ENCODE results near the gene CFAP20DC.

CFAP20DC gene

GRCh38 chr3:58755150-58755549, 294.7 kb downstream of the CFAP20DC start:
- H3K4me2 ChIP-seq (ENCODE audit: low read length), result no peak overlapping the region
- no peaks in the 10 kb centered on the region for H3K27me3 ChIP-seq (ENCODE audit: control insufficient read depth, insufficient read depth, low read length)
- H3K9ac ChIP-seq (ENCODE audit: low read depth, low read length), result no peak overlapping the region
- no peaks in the 10 kb centered on the region for H3K9me3 ChIP-seq (replicated peaks; ENCODE audit: low read length)
- no peaks in the 10 kb centered on the region for H3K36me3 ChIP-seq (ENCODE audit: insufficient read depth, low read length)
- H3K4me1 ChIP-seq (ENCODE audit: control insufficient read depth, insufficient read depth, low read length), result no peaks in the 10 kb centered on the region
- H3K4me3 ChIP-seq (ENCODE audit: low read length), result no peak overlapping the region

GRCh38 chr3:58754074-58754473, 295.8 kb downstream of the CFAP20DC start:
- no peaks in the 10 kb centered on the region for H3K27me3 ChIP-seq (ENCODE audit: control insufficient read depth, insufficient read depth, low read length)
- no peak overlapping the region for H3K4me3 ChIP-seq (ENCODE audit: low read length)
- H3K9ac ChIP-seq (ENCODE audit: low read depth, low read length), result no peak overlapping the region
- H3K4me1 ChIP-seq (ENCODE audit: control insufficient read depth, insufficient read depth, low read length), result no peaks in the 10 kb centered on the region
- no peaks in the 10 kb centered on the region for H3K9me3 ChIP-seq (replicated peaks; ENCODE audit: low read length)
- no peak overlapping the region for H3K4me2 ChIP-seq (ENCODE audit: low read length)
- H3K36me3 ChIP-seq (ENCODE audit: insufficient read depth, low read length), result no peaks in the 10 kb centered on the region

- H3K4me3 ChIP-seq (ENCODE audit: low read length), result no peak overlapping the region
- H3K4me2 ChIP-seq (ENCODE audit: low read length), result no peak overlapping the region
- H3K9ac ChIP-seq (ENCODE audit: low read depth, low read length), result no peak overlapping the region
- H3K36me3 ChIP-seq (ENCODE audit: insufficient read depth, low read length), result no peaks in the 10 kb centered on the region
- no peaks in the 10 kb centered on the region for H3K9me3 ChIP-seq (replicated peaks; ENCODE audit: low read length)
- H3K27me3 ChIP-seq (ENCODE audit: control insufficient read depth, insufficient read depth, low read length), result no peaks in the 10 kb centered on the region
- no peaks in the 10 kb centered on the region for H3K4me1 ChIP-seq (ENCODE audit: control insufficient read depth, insufficient read depth, low read length)
These were observed 297.8 kb downstream of the CFAP20DC start for GRCh38 chr3:58751882-58752567.

GRCh38 chr3:58751235-58751634, 298.6 kb downstream of the CFAP20DC start:
- no peaks in the 10 kb centered on the region for H3K9me3 ChIP-seq (replicated peaks; ENCODE audit: low read length)
- H3K4me3 ChIP-seq (ENCODE audit: low read length), result no peak overlapping the region
- H3K4me1 ChIP-seq (ENCODE audit: control insufficient read depth, insufficient read depth, low read length), result no peaks in the 10 kb centered on the region
- H3K9ac ChIP-seq (ENCODE audit: low read depth, low read length), result no peak overlapping the region
- H3K27me3 ChIP-seq (ENCODE audit: control insufficient read depth, insufficient read depth, low read length), result no peaks in the 10 kb centered on the region
- no peaks in the 10 kb centered on the region for H3K36me3 ChIP-seq (ENCODE audit: insufficient read depth, low read length)
- no peak overlapping the region for H3K4me2 ChIP-seq (ENCODE audit: low read length)

- Histone ChIP-seq H3K4me1 (ENCODE audit: control insufficient read depth, insufficient read depth, low read length) (no peaks in the 10 kb centered on the region), H3K4me3 (ENCODE audit: low read length) (no peak overlapping the region), H3K27me3 (ENCODE audit: control insufficient read depth, insufficient read depth, low read length) (no peaks in the 10 kb centered on the region), H3K9ac (ENCODE audit: low read depth, low read length) (no peak overlapping the region), H3K4me2 (ENCODE audit: low read length) (no peak overlapping the region), H3K9me3 (replicated peaks; ENCODE audit: low read length) (no peaks in the 10 kb centered on the region), H3K36me3 (ENCODE audit: insufficient read depth, low read length) (no peaks in the 10 kb centered on the region)
These were observed 299.9 kb downstream of the CFAP20DC start for GRCh38 chr3:58749948-58750347.

GRCh38 chr3:58748024-58748423, 301.8 kb downstream of the CFAP20DC start:
- Histone ChIP-seq H3K4me2 (ENCODE audit: low read length) (no peak overlapping the region), H3K4me3 (ENCODE audit: low read length) (no peak overlapping the region), H3K9me3 (replicated peaks; ENCODE audit: low read length) (no peaks in the 10 kb centered on the region), H3K36me3 (ENCODE audit: insufficient read depth, low read length) (no peaks in the 10 kb centered on the region), H3K27me3 (ENCODE audit: control insufficient read depth, insufficient read depth, low read length) (no peaks in the 10 kb centered on the region), H3K9ac (ENCODE audit: low read depth, low read length) (no peak overlapping the region), H3K4me1 (ENCODE audit: control insufficient read depth, insufficient read depth, low read length) (no peaks in the 10 kb centered on the region)

GRCh38 chr3:58746758-58747157, 303.1 kb downstream of the CFAP20DC start:
- no peak overlapping the region for H3K4me2 ChIP-seq (ENCODE audit: low read length)
- no peaks in the 10 kb centered on the region for H3K9me3 ChIP-seq (replicated peaks; ENCODE audit: low read length)
- no peaks in the 10 kb centered on the region for H3K27me3 ChIP-seq (ENCODE audit: control insufficient read depth, insufficient read depth, low read length)
- no peaks in the 10 kb centered on the region for H3K4me1 ChIP-seq (ENCODE audit: control insufficient read depth, insufficient read depth, low read length)
- no peak overlapping the region for H3K9ac ChIP-seq (ENCODE audit: low read depth, low read length)
- no peaks in the 10 kb centered on the region for H3K36me3 ChIP-seq (ENCODE audit: insufficient read depth, low read length)
- H3K4me3 ChIP-seq (ENCODE audit: low read length), result no peak overlapping the region

- Histone ChIP-seq H3K4me1 (ENCODE audit: control insufficient read depth, insufficient read depth, low read length) (no peaks in the 10 kb centered on the region), H3K27me3 (ENCODE audit: control insufficient read depth, insufficient read depth, low read length) (no peaks in the 10 kb centered on the region), H3K4me2 (ENCODE audit: low read length) (no peak overlapping the region), H3K36me3 (ENCODE audit: insufficient read depth, low read length) (no peaks in the 10 kb centered on the region), H3K9ac (ENCODE audit: low read depth, low read length) (no peak overlapping the region), H3K4me3 (ENCODE audit: low read length) (no peak overlapping the region), H3K9me3 (replicated peaks; ENCODE audit: low read length) (no peaks in the 10 kb centered on the region)
These were observed 306.5 kb downstream of the CFAP20DC start for GRCh38 chr3:58743296-58743695.

- Histone ChIP-seq H3K4me1 (ENCODE audit: control insufficient read depth, insufficient read depth, low read length) (no peaks in the 10 kb centered on the region), H3K9ac (ENCODE audit: low read depth, low read length) (no peak overlapping the region), H3K27me3 (ENCODE audit: control insufficient read depth, insufficient read depth, low read length) (no peaks in the 10 kb centered on the region), H3K4me3 (ENCODE audit: low read length) (no peak overlapping the region), H3K9me3 (replicated peaks; ENCODE audit: low read length) (no peaks in the 10 kb centered on the region), H3K4me2 (ENCODE audit: low read length) (no peak overlapping the region), H3K36me3 (ENCODE audit: insufficient read depth, low read length) (no peaks in the 10 kb centered on the region)
These were observed 307.6 kb downstream of the CFAP20DC start for GRCh38 chr3:58742239-58742638.

GRCh38 chr3:58737644-58738043, 312.2 kb downstream of the CFAP20DC start:
- no peaks in the 10 kb centered on the region for H3K27me3 ChIP-seq (ENCODE audit: control insufficient read depth, insufficient read depth, low read length)
- H3K36me3 ChIP-seq (ENCODE audit: insufficient read depth, low read length), result no peaks in the 10 kb centered on the region
- H3K4me2 ChIP-seq (ENCODE audit: low read length), result no peak overlapping the region
- no peaks in the 10 kb centered on the region for H3K9me3 ChIP-seq (replicated peaks; ENCODE audit: low read length)
- H3K4me3 ChIP-seq (ENCODE audit: low read length), result no peak overlapping the region
- no peaks in the 10 kb centered on the region for H3K4me1 ChIP-seq (ENCODE audit: control insufficient read depth, insufficient read depth, low read length)
- H3K9ac ChIP-seq (ENCODE audit: low read depth, low read length), result no peak overlapping the region

GRCh38 chr3:58731673-58732072, 318.2 kb downstream of the CFAP20DC start:
- H3K4me3 ChIP-seq (ENCODE audit: low read length), result no peak overlapping the region
- H3K9me3 ChIP-seq (replicated peaks; ENCODE audit: low read length), result no peaks in the 10 kb centered on the region
- H3K4me1 ChIP-seq (ENCODE audit: control insufficient read depth, insufficient read depth, low read length), result no peaks in the 10 kb centered on the region
- H3K9ac ChIP-seq (ENCODE audit: low read depth, low read length), result no peak overlapping the region
- no peaks in the 10 kb centered on the region for H3K27me3 ChIP-seq (ENCODE audit: control insufficient read depth, insufficient read depth, low read length)
- no peaks in the 10 kb centered on the region for H3K36me3 ChIP-seq (ENCODE audit: insufficient read depth, low read length)
- no peak overlapping the region for H3K4me2 ChIP-seq (ENCODE audit: low read length)

- no peaks in the 10 kb centered on the region for H3K4me1 ChIP-seq (ENCODE audit: control insufficient read depth, insufficient read depth, low read length)
- no peak overlapping the region for H3K4me3 ChIP-seq (ENCODE audit: low read length)
- no peak overlapping the region for H3K9ac ChIP-seq (ENCODE audit: low read depth, low read length)
- H3K9me3 ChIP-seq (replicated peaks; ENCODE audit: low read length), result no peaks in the 10 kb centered on the region
- H3K4me2 ChIP-seq (ENCODE audit: low read length), result no peak overlapping the region
- H3K27me3 ChIP-seq (ENCODE audit: control insufficient read depth, insufficient read depth, low read length), result no peaks in the 10 kb centered on the region
- no peaks in the 10 kb centered on the region for H3K36me3 ChIP-seq (ENCODE audit: insufficient read depth, low read length)
These were observed 321.1 kb downstream of the CFAP20DC start for GRCh38 chr3:58728723-58729122.

Measured in skeletal muscle satellite cell (primary cell).